Measurements from ENCODE around the gene RNASEH1.

The RNASEH1 gene

DNA sequence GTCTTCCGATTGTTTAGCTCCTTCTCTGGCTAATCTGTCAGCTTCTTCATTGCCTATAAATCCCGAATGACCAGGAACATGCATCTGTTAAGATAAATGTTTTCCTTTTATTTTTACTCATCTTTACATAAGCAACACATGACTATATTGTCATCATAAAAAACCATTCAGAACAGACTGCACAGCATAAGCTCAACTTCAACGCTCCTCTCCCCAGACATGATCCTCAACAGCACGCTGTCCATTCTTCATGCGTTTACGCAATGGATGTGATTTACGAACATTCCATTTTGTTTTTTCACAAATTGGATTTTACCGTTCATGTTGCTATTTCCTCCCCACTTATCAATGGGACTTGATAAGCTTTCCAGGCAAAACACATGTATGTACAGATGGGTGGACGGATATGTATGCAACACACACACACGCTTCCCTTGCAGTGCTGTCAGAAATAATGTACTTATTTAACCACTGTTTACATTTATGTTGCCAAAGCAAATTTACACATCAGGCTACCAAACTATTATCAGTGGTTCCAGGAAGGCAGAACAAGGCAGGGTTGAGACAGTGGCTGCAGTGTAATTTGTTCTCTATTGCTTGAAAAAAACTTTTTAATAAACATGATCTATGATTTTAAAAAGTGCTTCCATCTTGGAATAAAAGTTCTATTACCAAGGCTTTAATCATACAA, 12.2 kb downstream of the RNASEH1 start:
- no peak for DNase-seq

DNA sequence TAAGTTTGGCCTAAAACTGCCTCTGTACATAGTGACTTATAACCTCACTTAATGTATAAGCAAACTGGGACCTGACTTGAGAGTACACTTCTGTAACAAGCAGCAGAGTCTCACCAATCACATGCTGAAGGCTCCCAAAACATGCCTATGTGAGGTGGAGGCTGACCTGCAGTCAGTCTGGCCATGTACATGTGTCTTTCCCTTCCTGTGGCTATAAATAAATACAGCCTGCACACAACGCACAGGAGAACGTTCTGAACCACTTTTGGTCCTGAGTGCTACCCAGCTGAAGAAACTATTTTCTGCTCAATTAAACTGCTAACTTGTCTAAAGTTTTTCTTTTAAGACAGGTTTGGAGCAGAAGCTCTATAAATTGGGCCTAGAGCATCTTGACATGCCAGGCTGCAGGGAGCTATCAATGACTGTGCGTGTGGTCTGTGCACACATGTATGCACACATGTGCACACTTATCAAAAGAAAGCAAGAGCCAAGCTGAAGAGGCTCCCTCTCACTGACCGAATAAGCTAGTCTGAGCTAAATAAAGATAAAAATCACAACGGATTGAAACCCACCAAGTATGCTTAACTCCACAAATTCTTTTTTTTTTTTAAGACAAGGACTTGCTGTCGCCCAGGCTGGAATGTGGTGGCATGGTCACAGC, 15.0 kb downstream of the RNASEH1 start:
- DNase-seq: no peak

DNA sequence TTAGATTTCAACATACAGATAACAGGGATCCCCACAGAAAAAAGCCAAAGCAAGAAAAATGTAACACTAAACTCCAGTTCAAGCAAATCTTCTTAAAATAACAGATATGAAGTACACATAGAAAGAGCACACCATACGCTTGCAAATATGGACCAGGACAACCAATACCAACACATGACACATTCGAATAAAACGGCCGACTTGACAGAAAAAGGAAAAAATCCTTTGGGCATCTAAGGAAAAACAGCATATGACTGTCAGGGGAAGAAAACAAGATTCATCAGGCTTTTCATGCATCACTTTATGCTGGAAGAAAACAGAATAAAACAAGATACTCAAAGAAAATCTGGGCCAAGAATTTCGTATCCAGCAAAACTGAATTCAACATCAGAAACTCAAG, 16.0 kb downstream of the RNASEH1 start:
- no peak for DNase-seq

DNA sequence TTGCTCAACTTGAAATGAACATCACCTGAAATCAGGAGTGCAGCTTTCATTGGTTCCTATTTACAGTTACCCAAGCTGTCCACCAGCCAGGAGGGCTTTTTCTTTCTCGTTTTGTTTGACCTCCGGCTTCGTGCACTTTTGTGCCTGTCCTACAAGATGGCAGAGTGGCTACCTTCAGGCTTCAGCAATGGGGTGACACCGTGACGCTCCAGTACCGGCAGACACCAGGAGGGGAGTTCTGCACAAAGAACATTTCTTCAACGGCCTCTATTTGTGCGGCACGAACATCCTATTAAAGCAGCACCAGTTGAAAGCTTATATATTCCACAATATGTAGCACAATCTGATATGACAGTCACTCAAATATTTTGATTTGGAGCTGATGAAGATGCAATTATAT, 18.3 kb downstream of the RNASEH1 start:
- DNase-seq: no peak

DNA sequence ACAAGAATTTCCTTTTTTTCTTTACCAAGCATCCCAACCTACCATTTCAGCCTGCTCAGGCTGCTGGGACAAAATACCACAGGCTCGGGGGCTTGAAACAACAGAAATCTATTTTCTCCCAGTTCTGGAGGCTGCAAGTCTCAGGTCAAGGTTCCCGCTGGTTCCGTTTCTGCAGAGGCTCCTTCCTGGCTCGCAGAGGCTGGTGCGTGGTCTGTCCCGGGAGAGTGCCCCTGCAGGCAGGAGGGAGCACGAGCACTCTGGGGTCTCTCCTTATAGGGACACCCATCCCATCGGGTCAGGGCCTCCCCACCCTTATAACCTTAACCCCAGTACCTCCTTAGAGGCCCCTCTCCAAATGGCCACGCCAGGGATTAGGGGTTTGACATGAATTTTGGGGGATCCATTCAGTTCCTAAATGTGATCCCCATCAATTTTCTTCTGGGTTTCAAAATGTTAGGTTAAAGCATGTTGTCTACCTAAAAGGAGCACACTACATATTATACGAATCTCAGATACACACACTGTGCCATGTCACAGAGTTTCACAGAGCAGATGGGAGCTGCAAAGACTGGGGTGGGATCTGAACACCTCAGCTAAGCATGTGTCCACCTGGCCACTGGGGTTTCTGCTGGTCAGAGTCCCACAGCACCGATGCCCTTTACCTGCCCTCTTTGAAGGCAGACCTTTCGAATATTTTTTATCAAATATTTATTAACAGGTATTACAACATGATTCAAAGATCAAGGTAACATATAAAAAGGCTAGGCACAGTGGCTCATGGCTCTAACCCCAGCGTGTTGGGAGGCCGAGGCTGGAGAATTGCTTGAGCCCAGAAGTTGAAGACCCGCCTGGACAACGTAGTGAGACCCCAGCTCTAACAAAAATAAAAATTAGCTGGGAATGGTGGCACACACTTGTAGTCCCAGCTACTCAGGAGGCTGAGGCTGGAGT, 21.2 kb downstream of the RNASEH1 start:
- DNase-seq: no peak

DNA sequence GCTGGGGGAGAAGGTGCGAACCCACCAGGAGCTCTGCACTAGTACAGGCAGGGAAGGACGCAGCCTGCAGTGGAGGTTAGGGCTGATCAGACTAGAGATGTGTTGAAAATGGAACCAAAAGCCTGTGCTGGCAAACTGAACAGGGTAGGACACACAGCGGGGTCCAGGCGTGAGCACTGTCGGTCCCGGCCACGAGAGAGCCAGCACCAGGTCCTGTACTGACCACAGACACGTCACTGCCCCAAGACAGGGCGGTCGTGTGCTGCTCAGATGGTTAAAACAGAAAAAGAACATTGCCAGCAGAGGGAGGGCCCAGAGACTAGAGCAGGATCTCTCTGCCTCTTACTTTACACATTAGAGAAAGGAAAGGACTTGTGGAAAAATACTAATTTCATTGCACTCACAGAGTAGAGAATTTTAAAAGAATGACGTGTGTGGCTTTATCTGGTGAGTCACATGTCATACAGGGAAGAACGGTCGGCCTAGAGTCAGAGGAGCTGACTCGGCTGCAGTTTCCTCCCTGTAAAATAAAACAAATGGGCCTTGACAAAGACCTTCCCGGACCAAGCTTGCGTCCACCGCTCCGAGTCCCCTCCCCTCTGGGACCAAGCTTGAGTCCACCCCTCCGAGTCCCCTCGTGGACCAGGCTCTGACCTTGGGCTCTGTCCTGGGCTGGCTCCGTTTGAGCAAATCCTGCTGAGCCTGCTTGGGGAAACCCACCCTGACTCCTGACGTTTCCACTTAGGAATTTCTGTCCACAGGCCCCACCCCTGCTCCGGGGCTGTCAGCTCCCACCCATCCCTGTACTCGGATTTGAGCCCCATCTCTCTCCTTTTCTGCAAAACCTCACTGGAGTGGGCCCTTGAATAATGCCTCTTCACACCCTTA, 22.1 kb downstream of the RNASEH1 start:
- no peak for DNase-seq

DNA sequence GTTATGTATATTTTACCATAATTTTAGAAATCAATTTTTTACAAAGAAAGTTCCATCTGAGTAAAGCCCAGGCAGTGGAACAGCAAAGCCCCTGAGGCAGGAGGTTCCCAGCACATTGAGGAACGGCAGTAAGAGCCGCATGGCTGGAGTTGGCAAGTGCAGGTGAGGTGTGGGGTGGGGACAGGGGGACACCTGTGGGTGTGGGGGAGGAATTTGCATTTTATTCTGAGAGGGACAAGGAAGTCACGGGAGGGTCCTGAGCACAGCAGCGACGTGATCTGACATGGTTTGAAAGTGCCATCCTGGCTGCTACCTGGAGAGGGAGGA, 22.7 kb downstream of the RNASEH1 start:
- DNase-seq: no peak

DNA sequence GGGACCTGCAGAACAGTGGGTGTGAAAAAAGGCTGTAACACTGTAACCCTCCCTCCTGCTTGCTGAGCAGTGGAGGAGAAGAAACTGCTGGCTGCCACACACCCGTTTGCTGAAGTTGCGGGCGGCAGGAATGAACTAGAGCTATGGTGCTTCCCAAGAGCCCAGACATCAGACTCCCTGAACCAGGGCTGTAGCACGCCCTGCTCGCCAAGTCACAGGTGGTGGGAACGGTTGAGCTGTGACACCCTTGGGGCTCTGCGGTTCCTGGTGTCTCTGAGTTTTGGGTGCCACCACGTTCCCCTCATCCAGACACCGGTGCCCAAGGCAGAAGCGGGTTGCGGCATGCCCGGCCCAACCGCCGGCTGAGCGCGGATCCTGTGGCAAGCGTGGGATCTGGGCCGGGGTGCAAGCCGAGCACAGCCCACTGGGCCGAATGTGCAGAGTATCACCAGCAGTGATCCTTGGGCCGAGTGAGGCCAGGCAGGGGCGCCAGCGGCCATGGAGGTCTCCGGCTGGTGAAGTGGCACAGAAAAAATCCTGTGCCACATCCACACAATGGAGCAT, 23.8 kb downstream of the RNASEH1 start:
- DNase-seq: no peak

DNA sequence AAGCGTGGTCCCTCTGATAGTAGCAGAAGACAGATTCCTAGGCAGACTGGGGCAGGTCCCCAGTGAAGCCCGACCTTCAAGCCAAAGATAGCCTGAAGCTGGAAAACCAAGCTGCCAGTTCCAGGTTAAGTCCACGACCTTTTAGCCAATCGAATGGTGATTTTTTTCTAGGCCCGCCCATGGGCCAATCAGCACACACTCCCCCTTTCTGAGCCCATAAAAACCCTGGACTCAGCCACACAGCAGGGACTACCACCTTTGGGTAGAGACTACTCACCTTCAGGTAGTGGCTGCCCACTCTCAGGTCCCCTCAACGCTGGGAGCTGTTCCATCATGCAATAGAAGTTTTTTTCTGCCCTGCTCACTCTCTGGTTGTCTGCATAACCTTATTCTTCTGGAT, 24.3 kb downstream of the RNASEH1 start:
- no peak for DNase-seq

DNA sequence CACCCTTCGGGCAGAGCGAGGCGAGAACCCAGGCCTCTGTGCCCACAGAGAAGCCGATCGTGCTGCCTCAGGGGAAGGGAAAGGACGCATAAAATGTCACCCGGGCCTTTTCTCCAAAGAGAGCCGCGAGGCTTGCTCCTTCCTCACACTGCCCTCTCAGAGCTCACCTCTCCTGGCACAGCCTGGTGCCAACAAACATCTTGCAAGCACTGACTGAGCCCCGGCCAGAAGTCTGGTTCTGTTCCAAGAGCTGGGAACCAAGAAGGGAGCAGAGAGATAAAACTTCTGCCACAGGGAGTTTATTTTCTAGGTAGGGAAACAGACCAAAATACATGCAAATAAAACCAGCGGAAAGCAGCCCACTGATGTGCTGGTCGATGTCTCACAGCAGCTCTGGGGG, 25.2 kb downstream of the RNASEH1 start:
- DNase-seq: no peak

DNA sequence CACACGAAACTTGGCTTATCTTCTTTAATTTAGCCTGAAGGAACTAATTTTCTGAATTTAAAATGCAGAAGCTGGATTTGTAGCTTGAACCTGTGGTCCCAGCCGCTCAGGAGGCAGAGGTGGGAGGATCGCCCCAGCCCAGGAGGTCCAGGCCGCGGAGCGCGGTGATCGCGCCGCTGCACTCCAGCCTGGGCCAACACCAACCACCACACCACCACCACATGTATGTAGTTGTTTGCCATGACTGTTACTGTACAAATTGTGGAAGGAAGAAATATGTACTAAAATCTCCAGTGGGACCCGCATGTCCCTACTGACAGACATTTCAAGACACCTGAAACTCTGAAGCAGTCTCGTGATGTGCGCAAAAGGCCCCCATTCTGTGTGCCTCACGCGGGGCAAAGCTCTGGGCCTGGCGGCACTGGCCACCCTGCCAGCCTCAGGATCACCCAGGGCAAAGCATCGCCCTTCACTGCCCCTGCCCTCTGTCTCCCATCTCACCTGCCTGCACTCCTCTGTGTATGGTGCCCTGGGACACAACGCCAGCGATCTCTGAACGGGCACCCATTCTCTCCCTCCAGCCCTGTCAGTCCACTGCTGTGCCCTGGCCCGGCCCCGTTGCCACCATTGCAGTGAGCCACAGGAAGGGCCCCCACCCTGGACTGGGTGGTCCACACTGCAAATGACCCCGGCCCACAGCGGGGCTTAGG, 28.7 kb downstream of the RNASEH1 start:
- DNase-seq: no peak

DNA sequence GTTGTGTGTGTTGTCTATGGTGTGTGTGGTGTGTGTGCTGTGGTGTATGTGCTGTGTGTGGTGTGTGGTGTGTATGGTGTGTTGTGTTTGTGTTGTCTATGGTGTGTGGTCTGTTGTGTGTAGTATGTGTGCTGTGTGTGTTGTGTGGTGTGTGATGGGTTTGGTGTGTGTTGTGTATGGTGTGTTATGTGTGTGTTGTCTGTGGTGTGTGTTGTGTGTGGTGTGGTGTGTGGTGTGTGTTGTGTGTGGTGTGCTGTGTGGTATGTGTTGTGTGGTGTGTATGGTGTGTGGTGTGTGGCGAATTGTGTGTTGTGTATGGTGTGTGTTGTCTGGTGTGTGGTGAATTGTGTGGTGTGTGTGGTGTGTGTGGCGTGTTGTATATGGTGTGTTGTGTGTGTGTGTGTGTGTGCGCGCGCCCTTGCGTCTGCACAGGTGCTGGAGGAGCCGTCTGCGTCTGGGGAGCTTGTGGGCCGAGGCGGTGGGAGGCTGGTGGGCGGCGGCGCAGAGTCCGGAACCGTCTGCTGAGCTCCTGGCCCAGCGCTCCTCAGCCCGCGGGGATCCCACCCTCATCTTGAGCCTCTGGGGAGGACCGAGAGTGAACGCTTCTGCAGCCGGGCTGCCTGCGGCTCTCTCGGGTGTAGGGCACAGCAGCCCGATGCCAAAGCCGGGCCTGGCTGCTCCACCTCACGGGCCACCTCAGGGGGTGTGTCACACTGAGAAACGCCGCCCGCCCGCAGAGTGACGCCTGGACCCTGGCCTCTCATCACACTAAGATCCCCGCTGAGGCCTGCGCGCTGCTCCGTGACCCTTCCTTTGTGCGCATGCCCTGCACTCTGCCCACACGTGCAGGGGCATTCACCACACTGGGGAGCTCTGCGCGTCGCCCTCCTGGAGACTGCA, 30.0 kb downstream of the RNASEH1 start:
- no peak for DNase-seq

DNA sequence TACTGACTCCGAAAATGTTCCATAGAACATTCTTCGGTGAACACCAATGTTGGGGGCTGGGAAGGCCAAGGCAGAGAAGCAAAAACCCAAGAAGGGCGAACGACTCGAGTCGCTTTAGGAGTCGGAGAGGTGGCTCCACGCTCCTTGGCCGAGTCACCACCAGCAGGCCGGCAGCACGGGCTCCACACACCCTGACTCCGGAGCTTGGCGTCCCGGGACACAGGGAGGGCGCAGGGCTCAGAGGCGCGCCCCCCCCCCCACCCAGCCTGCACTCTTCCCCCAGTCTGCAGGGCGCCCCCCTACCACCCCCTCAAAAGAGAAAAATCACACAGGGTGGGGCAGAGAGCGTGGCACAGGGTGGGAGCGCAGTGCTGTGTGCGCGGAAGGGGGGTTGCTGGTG, 31.3 kb downstream of the RNASEH1 start:
- no peak for DNase-seq

DNA sequence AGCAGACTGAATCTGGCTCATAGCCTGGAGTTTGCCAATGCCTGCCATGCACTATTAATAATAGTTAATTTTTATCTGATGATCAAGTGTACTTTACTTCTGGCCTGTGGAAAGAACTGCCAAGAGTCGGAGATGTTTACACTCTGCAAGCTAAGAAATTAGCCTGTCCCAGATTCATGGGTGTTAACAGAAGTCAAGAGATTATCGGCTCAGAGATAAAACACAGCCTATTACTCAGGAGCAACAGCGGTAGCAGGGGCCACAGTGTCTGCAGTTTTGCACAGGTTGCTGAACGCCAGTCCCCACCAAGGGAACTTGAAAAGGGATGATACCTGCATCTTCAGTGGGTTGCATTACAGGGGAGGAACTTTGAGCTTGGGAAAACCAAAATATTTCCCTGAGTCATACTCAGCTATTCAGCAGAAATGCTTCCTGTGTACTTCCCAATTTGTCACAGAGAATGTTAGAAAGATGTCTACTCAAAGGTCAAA, 34.5 kb downstream of the RNASEH1 start:
- no peak for DNase-seq

DNA sequence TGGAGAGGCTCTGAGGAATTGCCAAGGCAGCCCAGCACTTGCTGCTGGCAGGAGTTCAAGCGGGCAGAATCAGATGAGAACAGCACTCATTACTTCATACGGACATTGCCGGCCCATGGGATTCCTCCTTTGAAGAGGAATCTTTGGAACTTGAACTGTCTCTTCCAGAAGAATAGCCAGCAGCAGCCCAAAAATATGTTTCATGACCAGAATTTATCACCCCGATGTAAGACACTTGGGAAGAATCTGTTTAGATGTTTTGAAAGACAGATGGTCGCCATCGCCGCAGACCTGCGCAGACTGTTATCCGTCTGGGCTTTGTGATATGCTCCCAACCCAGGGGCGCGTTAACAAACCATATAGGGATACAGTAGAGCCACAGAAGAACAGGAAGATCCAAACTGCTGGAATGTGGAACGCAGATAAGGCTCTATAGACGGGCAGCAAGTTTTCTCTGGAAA, 35.1 kb downstream of the RNASEH1 start:
- DNase-seq: no peak

DNA sequence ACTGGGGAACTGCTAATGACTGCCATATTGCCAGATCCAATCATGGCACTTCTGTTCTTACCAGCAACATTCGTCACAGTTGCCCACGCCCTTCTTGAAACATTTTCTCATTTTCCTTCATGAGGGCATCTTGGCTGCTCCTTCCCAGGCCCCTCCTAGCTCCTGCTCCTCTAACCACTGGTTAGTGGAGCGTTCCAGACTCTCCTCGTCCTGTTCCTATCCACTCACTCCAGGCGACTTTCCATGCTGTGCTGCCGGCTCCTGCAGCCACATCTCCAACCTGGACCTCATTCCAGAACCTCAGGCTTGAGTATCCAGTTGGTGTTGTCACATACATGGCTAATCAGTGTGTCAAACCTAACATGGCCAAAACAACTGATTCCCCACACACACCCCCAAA, 37.5 kb downstream of the RNASEH1 start:
- DNase-seq: no peak

DNA sequence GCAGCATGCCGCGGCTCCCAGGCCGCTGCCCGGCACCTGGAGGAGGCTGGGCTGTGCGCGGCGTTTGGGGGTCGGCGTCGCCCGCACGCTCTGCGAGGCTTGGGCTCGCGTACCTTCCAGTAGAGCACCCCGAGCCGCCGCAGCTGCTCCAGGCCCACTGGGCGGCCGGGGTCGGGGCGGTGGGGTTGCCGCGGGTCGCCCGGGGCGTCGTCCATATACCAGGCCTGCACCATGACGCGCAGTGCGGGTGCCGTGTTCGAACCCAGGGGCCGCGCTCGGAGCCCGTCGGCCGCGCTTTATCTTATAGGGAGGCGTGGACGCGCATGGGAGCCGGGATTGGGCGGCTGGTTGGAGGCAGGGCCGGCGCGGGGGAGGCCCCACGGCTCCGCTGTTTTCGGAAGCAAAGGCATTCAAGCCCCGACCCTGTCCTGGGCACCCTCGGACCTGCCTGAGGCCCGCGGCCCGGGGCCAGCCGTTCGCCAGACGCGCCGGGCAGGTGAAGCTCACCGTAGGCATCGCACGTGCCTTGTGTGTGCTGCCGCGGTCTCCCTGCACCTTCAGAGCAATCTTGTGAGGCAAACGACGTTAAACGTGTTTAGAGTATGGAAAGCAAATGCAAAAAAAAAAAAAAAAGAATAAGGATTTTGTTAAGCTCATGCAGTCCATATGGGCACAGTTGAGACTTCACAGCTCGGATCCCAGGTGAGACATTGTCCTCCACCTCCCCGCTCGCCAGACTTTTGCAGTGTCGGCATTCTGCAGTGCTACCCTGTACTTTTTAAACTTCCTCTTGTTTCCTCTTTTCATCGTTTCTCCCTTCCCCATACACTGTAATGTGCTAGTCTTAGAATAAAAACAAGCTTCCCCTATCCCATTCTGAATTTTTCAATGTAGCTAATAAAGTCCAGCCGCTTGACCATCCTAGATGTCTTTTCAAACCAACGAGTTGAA, 38.6 kb downstream of the RNASEH1 start, which contains the start of gene ADI1:
TSS of gene ADI1 (minus strand) at position 277 of the 951 bp plus-strand sequence. CDS start at position 233, 44 bp downstream.
- peak; percentile 69 for DNase-seq

DNA sequence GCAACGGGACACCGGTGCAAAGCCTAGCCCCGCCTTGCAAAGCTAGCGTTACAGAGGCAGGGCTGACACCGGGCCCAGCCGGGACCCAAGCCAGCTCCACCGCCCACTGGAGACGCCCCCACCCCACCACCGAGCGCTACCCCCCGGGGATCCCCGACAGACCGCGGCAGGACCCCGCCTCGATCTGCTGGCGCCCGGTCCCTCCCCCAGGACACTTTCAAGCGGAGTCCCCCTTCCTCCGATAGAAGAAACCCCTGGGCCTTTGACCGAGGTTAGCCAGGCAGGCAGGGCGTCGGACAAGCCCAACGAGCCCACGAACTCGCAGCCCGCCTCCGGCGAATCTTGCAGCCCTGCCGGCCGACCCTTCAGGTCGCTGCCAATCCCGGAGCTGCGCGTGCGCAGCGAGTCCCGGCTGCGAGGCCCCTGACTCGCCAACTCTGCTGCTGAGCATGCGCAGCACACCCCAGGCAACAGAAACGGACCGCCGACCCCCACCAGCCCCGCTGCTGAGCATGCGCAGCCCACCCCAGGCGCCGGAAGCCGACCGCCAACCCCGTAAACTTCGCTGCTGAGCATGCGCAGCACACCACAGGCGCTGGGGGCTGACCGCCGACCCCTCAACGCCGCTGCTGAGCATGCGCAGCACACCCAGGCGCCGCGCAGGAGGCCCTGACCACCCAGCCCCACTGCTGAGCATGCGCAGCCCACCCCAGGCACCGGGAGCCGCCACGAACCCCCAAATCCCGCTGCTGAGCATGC, 39.5 kb downstream of the RNASEH1 start:
- DNase-seq: peak; percentile 99
